Uterus (tissue), 2 donors: Measurements from ENCODE around the gene BRS3.

Experiments
- POLR2A ChIP-seq, 2 donors: fragments of 450-650 bp; IDR thresholded peaks; one replicate each; pipeline ENCODE4 v1.6.1; 2016; ENCODE audit warnings: antibody characterized with exemption in 2 of 2, mild to moderate bottlenecking in 1 of 2, moderate library complexity in 1 of 2
- TF ChIP-seq, protein P1 (sequence below), 4 experiments: fragments of 200-600 bp in 2 of 4; fragments of 450-650 bp in 2 of 4; sonication (generic) in 2 of 4; IDR thresholded peaks; one replicate each; pipeline ENCODE4 v1.5.1; 2016 to 2019; ENCODE audit warnings: antibody characterized with exemption in 4 of 4, mild to moderate bottlenecking in 2 of 4, moderate library complexity in 1 of 4

DNA sequence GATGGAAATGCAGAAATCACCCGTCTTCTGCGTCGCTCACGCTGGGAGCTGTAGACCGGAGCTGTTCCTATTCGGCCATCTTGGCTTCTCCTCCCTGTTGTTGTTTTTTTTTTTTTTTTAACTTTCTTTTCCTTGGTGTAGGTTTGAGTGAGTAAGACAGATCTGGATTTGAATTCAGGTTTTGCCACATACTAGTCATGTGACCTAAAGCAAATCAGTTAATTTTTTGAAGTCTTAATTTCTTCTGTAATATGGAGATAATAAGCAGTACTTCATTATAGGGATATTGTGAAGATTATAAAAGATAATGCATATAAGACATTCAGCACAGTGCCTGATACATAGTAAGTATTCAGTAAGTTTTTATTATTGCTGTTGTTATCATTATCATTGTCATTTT is 41.5 kb upstream of the BRS3 start:
- TF ChIP-seq, protein P1, sequence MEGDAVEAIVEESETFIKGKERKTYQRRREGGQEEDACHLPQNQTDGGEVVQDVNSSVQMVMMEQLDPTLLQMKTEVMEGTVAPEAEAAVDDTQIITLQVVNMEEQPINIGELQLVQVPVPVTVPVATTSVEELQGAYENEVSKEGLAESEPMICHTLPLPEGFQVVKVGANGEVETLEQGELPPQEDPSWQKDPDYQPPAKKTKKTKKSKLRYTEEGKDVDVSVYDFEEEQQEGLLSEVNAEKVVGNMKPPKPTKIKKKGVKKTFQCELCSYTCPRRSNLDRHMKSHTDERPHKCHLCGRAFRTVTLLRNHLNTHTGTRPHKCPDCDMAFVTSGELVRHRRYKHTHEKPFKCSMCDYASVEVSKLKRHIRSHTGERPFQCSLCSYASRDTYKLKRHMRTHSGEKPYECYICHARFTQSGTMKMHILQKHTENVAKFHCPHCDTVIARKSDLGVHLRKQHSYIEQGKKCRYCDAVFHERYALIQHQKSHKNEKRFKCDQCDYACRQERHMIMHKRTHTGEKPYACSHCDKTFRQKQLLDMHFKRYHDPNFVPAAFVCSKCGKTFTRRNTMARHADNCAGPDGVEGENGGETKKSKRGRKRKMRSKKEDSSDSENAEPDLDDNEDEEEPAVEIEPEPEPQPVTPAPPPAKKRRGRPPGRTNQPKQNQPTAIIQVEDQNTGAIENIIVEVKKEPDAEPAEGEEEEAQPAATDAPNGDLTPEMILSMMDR (IDR thresholded peaks at IDR 0.05): no peak
- no peak for TF ChIP-seq POLR2A (IDR thresholded peaks at IDR 0.05)
